ENCODE results near the gene ACSS3.
"Not testable (repeated sequence)": the region's sequence is repeated elsewhere in the genome, so short reads cannot be mapped to it uniquely, and the experiment has no call there.

The ACSS3 gene

DNA sequence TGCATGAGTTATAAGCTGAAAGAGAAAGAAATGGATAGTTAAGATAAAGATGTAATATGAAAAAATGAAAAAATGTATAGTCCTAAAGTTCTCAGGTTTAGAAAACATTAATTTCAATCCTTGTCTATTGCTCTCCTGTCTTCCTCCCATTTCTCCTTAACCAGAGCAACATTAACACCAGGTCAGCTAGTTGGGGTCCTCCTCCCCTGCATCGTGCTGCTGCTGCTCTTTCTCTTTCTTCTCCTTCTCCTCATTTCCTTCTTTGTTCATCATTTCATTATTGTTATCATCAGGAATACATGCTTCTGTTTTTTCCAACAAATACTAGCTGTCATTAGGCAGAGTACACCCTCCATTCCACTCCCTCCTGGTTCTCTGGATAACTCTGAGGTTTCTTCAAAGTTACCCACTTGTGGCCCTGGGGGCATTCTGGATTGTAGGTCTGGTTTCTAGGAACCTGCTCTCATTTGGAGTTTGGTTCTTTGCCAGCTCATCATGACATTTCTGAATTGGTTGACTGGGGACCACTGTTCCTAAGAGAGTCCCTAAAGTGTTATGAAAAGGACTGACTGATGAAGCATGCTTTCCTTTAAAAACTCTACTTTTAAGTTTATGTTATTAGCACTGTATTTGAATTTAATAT, 17.0 kb downstream of the ACSS3 start:
- Histone ChIP-seq H3K27me3 (ENCODE audit: insufficient read depth, poor library complexity, severe bottlenecking) (no peaks in the 10 kb centered on the region), H3K4me3 (ENCODE audit: severe bottlenecking) (no peak overlapping the region), H3K4me1 (ENCODE audit: insufficient read depth, poor library complexity, severe bottlenecking) (no peaks in the 10 kb centered on the region), H3K9me3 (ENCODE audit: severe bottlenecking) (no peaks in the 10 kb centered on the region), H3K36me3 (ENCODE audit: low read depth) (no peaks in the 10 kb centered on the region), H3K27ac (ENCODE audit: poor library complexity, severe bottlenecking) (no peak overlapping the region)
- no peak for ATAC-seq (ENCODE audit: low read depth)
- no peak for DNase-seq (ENCODE audit: low spot score)
- TF ChIP-seq CTCF (IDR thresholded peaks at IDR 0.05; ENCODE audit: poor library complexity, severe bottlenecking): no peak

- H3K27me3 ChIP-seq (ENCODE audit: insufficient read depth, poor library complexity, severe bottlenecking): no peaks in the 10 kb centered on the region
- no peak overlapping the region for H3K27ac ChIP-seq (ENCODE audit: poor library complexity, severe bottlenecking)
- no peaks in the 10 kb centered on the region for H3K9me3 ChIP-seq (ENCODE audit: severe bottlenecking)
- TF ChIP-seq CTCF (IDR thresholded peaks at IDR 0.05; ENCODE audit: poor library complexity, severe bottlenecking): no peak
- ATAC-seq (ENCODE audit: low read depth) (no peak), DNase-seq (ENCODE audit: low spot score) (no peak)
- H3K36me3 ChIP-seq (ENCODE audit: low read depth): no peaks in the 10 kb centered on the region
- no peak overlapping the region for H3K4me3 ChIP-seq (ENCODE audit: severe bottlenecking)
- no peaks in the 10 kb centered on the region for H3K4me1 ChIP-seq (ENCODE audit: insufficient read depth, poor library complexity, severe bottlenecking)
These were observed 17.8 kb downstream of the ACSS3 start for GRCh38 chr12:81095501-81096232.

- ATAC-seq (ENCODE audit: low read depth) (no peak), DNase-seq (ENCODE audit: low spot score) (no peak)
- no peak for TF ChIP-seq CTCF (IDR thresholded peaks at IDR 0.05; ENCODE audit: poor library complexity, severe bottlenecking)
- Histone ChIP-seq H3K36me3 (ENCODE audit: low read depth) (no peaks in the 10 kb centered on the region), H3K4me1 (ENCODE audit: insufficient read depth, poor library complexity, severe bottlenecking) (no peaks in the 10 kb centered on the region), H3K27ac (ENCODE audit: poor library complexity, severe bottlenecking) (no peak overlapping the region), H3K4me3 (ENCODE audit: severe bottlenecking) (no peak overlapping the region), H3K27me3 (ENCODE audit: insufficient read depth, poor library complexity, severe bottlenecking) (no peaks in the 10 kb centered on the region), H3K9me3 (ENCODE audit: severe bottlenecking) (no peaks in the 10 kb centered on the region)
These were observed 27.8 kb downstream of the ACSS3 start for GRCh38 chr12:81105687-81106086.

GRCh38 chr12:81114226-81114625, 36.3 kb downstream of the ACSS3 start:
- Histone ChIP-seq H3K4me3 (ENCODE audit: severe bottlenecking) (no peak overlapping the region), H3K4me1 (ENCODE audit: insufficient read depth, poor library complexity, severe bottlenecking) (no peaks in the 10 kb centered on the region), H3K27me3 (ENCODE audit: insufficient read depth, poor library complexity, severe bottlenecking) (no peaks in the 10 kb centered on the region), H3K9me3 (ENCODE audit: severe bottlenecking) (no peaks in the 10 kb centered on the region), H3K36me3 (ENCODE audit: low read depth) (no peaks in the 10 kb centered on the region), H3K27ac (ENCODE audit: poor library complexity, severe bottlenecking) (no peak overlapping the region)
- DNase-seq (ENCODE audit: low spot score) (no peak), ATAC-seq (ENCODE audit: low read depth) (no peak)
- TF ChIP-seq CTCF (IDR thresholded peaks at IDR 0.05; ENCODE audit: poor library complexity, severe bottlenecking): no peak

- not testable (repeated sequence) for H3K36me3 ChIP-seq (ENCODE audit: low read depth); H3K27me3 ChIP-seq (ENCODE audit: insufficient read depth, poor library complexity, severe bottlenecking); H3K4me3 ChIP-seq (ENCODE audit: severe bottlenecking); H3K4me1 ChIP-seq (ENCODE audit: insufficient read depth, poor library complexity, severe bottlenecking); H3K9me3 ChIP-seq (ENCODE audit: severe bottlenecking); DNase-seq (ENCODE audit: low spot score); H3K27ac ChIP-seq (ENCODE audit: poor library complexity, severe bottlenecking); ATAC-seq (ENCODE audit: low read depth)
These were observed 41.2 kb downstream of the ACSS3 start for GRCh38 chr12:81119069-81119468.

Data from RWPE2 (cell line).